H9 (cell line): ENCODE results near the gene DUSP6. TPM values are rescaled to one million over a fixed set of nuclear protein-coding genes. Genes with fewer than 3 reads are reported as not detected.

Source experiments
- DNase-seq: peaks from one replicate; pipeline ENCODE4 v3.0.0-alpha.2; 2017
- H2AFZ ChIP-seq: one replicate; pipeline ENCODE4 v1.6.1; 2013; ENCODE audit warnings: mild to moderate bottlenecking, low read length, control low read depth, moderate library complexity
- H2AK5ac ChIP-seq: 2 replicates; pipeline ENCODE4 v1.6.1; 2013; ENCODE audit warnings: low read length, control low read depth, mixed read lengths; ENCODE audit not compliant: insufficient read length
- H2BK120ac ChIP-seq: one replicate; pipeline ENCODE4 v1.6.1; 2013; ENCODE audit warnings: low read depth, mild to moderate bottlenecking, low read length, control low read depth, inconsistent platforms; ENCODE audit not compliant: poor library complexity, severe bottlenecking
- H2BK12ac ChIP-seq: 2 replicates; pipeline ENCODE4 v1.6.1; 2013; ENCODE audit warnings: low read length, control low read depth, mixed read lengths, low read depth; ENCODE audit not compliant: insufficient read length
- H2BK15ac ChIP-seq: 2 replicates; pipeline ENCODE4 v1.6.1; 2013; ENCODE audit warnings: low read depth, low read length, control low read depth
- H2BK20ac ChIP-seq: one replicate; pipeline ENCODE4 v1.6.1; 2013; ENCODE audit warnings: low read depth, mild to moderate bottlenecking, low read length, control low read depth, inconsistent platforms; ENCODE audit not compliant: poor library complexity, severe bottlenecking
- H2BK5ac ChIP-seq: 2 replicates; pipeline ENCODE4 v1.6.1; 2013; ENCODE audit warnings: low read length, control low read depth, mixed read lengths; ENCODE audit not compliant: insufficient read length
- H3K14ac ChIP-seq: 2 replicates; pipeline ENCODE4 v1.6.1; 2013; ENCODE audit warnings: low read length, control low read depth; ENCODE audit not compliant: insufficient read depth
- H3K18ac ChIP-seq: 2 replicates; pipeline ENCODE4 v1.6.1; 2013; ENCODE audit warnings: low read depth, mild to moderate bottlenecking, mixed read lengths, low read length, control low read depth; ENCODE audit not compliant: insufficient read length
- H3K23ac ChIP-seq: 2 replicates; pipeline ENCODE4 v1.6.1; 2013; ENCODE audit warnings: low read length, control low read depth, mixed read lengths, low read depth; ENCODE audit not compliant: insufficient read length
- H3K23me2 ChIP-seq: 2 replicates; pipeline ENCODE4 v1.6.1; 2013; ENCODE audit warnings: low read depth, mild to moderate bottlenecking, mixed read lengths, low read length, control low read depth; ENCODE audit not compliant: insufficient read length, poor library complexity, severe bottlenecking
- H3K27ac ChIP-seq: 2 replicates; pipeline ENCODE4 v1.5.1; 2013; ENCODE audit warnings: low read length, control low read depth, mixed read lengths, low read depth; ENCODE audit not compliant: insufficient read length
- H3K27me3 ChIP-seq: 2 replicates; pipeline ENCODE4 v1.6.1; 2013; ENCODE audit warnings: low read length, control low read depth, inconsistent platforms; ENCODE audit not compliant: insufficient read depth
- H3K4ac ChIP-seq: 2 replicates; pipeline ENCODE4 v1.6.1; 2013; ENCODE audit warnings: low read depth, mild to moderate bottlenecking, control low read depth, inconsistent platforms, low read length, moderate library complexity
- H3K4me1 ChIP-seq: 2 replicates; pipeline ENCODE4 v1.6.1; 2013; ENCODE audit warnings: low read length, control low read depth, inconsistent platforms; ENCODE audit not compliant: insufficient read depth
- H3K4me2 ChIP-seq: 2 replicates; pipeline ENCODE4 v1.6.1; 2013; ENCODE audit warnings: low read length, control low read depth, mixed read lengths; ENCODE audit not compliant: insufficient read length, insufficient read depth
- H3K56ac ChIP-seq: 2 replicates; pipeline ENCODE4 v1.6.1; 2013; ENCODE audit warnings: low read depth, mild to moderate bottlenecking, mixed read lengths, low read length, control low read depth; ENCODE audit not compliant: insufficient read length
- H3K79me1 ChIP-seq: 2 replicates; pipeline ENCODE4 v1.6.1; 2013; ENCODE audit warnings: low read depth, mild to moderate bottlenecking, moderate library complexity, low read length, control low read depth, inconsistent platforms; ENCODE audit not compliant: insufficient read depth, poor library complexity, severe bottlenecking
- H3K79me2 ChIP-seq: 2 replicates; pipeline ENCODE4 v1.6.1; 2013; ENCODE audit warnings: low read length, control low read depth, inconsistent platforms; ENCODE audit not compliant: insufficient read depth
- H3K9ac ChIP-seq: 2 replicates; pipeline ENCODE4 v1.6.1; 2013; ENCODE audit warnings: low read length, control low read depth, mixed read lengths; ENCODE audit not compliant: insufficient read length; ENCODE audit errors: extremely low read depth
- H3K9me3 ChIP-seq: one replicate; pipeline ENCODE4 v1.6.1; 2013; ENCODE audit warnings: low read depth, low read length, inconsistent platforms; ENCODE audit not compliant: control insufficient read depth
- H3T11ph ChIP-seq: one replicate; pipeline ENCODE4 v1.6.1; 2013; ENCODE audit warnings: mild to moderate bottlenecking, low read length, control low read depth, inconsistent platforms
- H4K20me1 ChIP-seq: one replicate; pipeline ENCODE4 v1.6.1; 2013; ENCODE audit not compliant: control insufficient read depth, insufficient read length, insufficient read depth
- H4K5ac ChIP-seq: 2 replicates; pipeline ENCODE4 v1.6.1; 2013; ENCODE audit warnings: low read depth, mild to moderate bottlenecking, mixed read lengths, low read length, control low read depth; ENCODE audit not compliant: insufficient read length
- H4K8ac ChIP-seq: replicated peaks from 2 replicates; pipeline ENCODE4 v1.6.1; 2013; ENCODE audit warnings: low read length, control low read depth, mixed read lengths, low read depth; ENCODE audit not compliant: insufficient read length
- H4K91ac ChIP-seq: 2 replicates; pipeline ENCODE4 v1.6.1; 2013; ENCODE audit warnings: low read depth, mild to moderate bottlenecking, moderate library complexity, mixed read lengths, low read length, control low read depth; ENCODE audit not compliant: insufficient read length
- H3K27ac Mint-ChIP-seq, 3 experiments: 2 replicates in 2 of 3; 3 replicates in 1 of 3; pipeline ENCODE4 v1.8.0; 2020 to 2021; ENCODE audit warnings: mixed read lengths in 3 of 3, mild to moderate bottlenecking in 1 of 3, moderate library complexity in 1 of 3
- H3K27me3 Mint-ChIP-seq: 2 replicates; pipeline ENCODE4 v1.8.0; 2021; ENCODE audit warnings: low read depth, mild to moderate bottlenecking, moderate library complexity, mixed read lengths
- H3K36me3 Mint-ChIP-seq, 3 experiments: 2 replicates in 2 of 3; 3 replicates in 1 of 3; pipeline ENCODE4 v1.8.0; 2020 to 2021; ENCODE audit warnings: low read depth in 3 of 3, mixed read lengths in 3 of 3; ENCODE audit not compliant: insufficient read depth in 1 of 3
- H3K4me1 Mint-ChIP-seq, 2 experiments: 2 replicates each; pipeline ENCODE4 v1.8.0; 2020; ENCODE audit warnings: mixed read lengths in 2 of 2
- H3K4me3 Mint-ChIP-seq, 2 experiments: 2 replicates in 1 of 2; 3 replicates in 1 of 2; pipeline ENCODE4 v1.8.0; 2020 to 2021; ENCODE audit warnings: mild to moderate bottlenecking in 2 of 2, mixed read lengths in 2 of 2, moderate library complexity in 1 of 2
- H3K9me3 Mint-ChIP-seq, 2 experiments: 2 replicates in 1 of 2; 3 replicates in 1 of 2; pipeline ENCODE4 v1.8.0; 2020; ENCODE audit warnings: mild to moderate bottlenecking in 2 of 2, mixed read lengths in 2 of 2, moderate library complexity in 1 of 2
- CTCF ChIP-seq: fragments of 200-600 bp; sonication (generic); conservative IDR thresholded peaks from 3 replicates; pipeline ENCODE4 v1.8.0; 2021; ENCODE audit warnings: antibody characterized with exemption, mild to moderate bottlenecking
- WGBS: extraction: QIAGEN DNeasy Blood & Tissue Kit; methylation state at CpG from one replicate; pipeline ENCODE4 v1.1.7; 2013; ENCODE audit warnings: missing lambda C conversion rate, low lambda C conversion rate, mixed read lengths; ENCODE audit not compliant: insufficient read length; ENCODE audit errors: extremely low coverage; 5-methylcytosine and 5-hydroxymethylcytosine counted together
- total RNA-seq: library from RNA; stranded (reverse); gene quantifications from 2 replicates; pipeline ENCODE4 v1.2.1, GENCODE V29; 2021

The DUSP6 gene
- total RNA-seq, 1 experiment from 2014 or later: 35.3 TPM

- Histone ChIP-seq H2BK20ac (no peak overlapping the region), H3K4me2 (no peak overlapping the region), H3K4me1 (no peaks in the 10 kb centered on the region; the same call in 1 of the 2 replicates), H3K18ac (no peak overlapping the region), H3K9ac (no peak overlapping the region), H2BK5ac (no peak overlapping the region), H4K8ac (no peak overlapping the region), H3K9me3 (no peaks in the 10 kb centered on the region), H3K23me2 (no peaks in the 10 kb centered on the region), H3T11ph (no peak overlapping the region), H3K27ac (no peak overlapping the region), H2AK5ac (no peak overlapping the region), H3K79me1 (no peaks in the 10 kb centered on the region), H4K5ac (no peak overlapping the region), H3K56ac (no peak overlapping the region), H2BK12ac (no peak overlapping the region), H3K14ac (no peak overlapping the region), H4K20me1 (no peaks in the 10 kb centered on the region), H2AFZ (no peak overlapping the region), H2BK15ac (no peak overlapping the region), H3K27me3 (no peaks in the 10 kb centered on the region), H3K4ac (no peak overlapping the region), H4K91ac (no peak overlapping the region), H3K23ac (no peak overlapping the region), H2BK120ac (no peak overlapping the region), H3K79me2 (no peaks in the 10 kb centered on the region)
- no peak for TF ChIP-seq CTCF
- Mint-ChIP-seq H3K4me1 (peaks cover 11 to 15% of the 10 kb centered on the region in 2 experiments), H3K9me3 (peaks cover 3 to 7% of the 10 kb centered on the region in 2 experiments; a peak in 4 of 5 replicates), H3K4me3 (no peak overlapping the region), H3K27me3 (peaks cover 6% of the 10 kb centered on the region), H3K27ac (no peak overlapping the region), H3K36me3 (peaks cover 2 to 9% (median 5%) of the 10 kb centered on the region in 3 experiments; a peak in 5 of 7 replicates)
- no CpG with 5 or more reads among the region's 8 CpGs for WGBS
- no peak for DNase-seq
Observed at GRCh38 chr12:89327486-89328094, 24.7 kb downstream of the DUSP6 start.
